IMR-90 (cell line): Measurements from ENCODE around the gene KYNU.

Experiments
- BHLHE40 ChIP-seq: fragments of 150-350 bp; IDR thresholded peaks from 2 replicates; pipeline ENCODE4 v1.6.1; 2016; ENCODE audit warnings: mild to moderate bottlenecking, low read depth, low read length
- CTCF ChIP-seq: conservative IDR thresholded peaks from 2 replicates; pipeline ENCODE4 v1.5.1; 2012; ENCODE audit warnings: mild to moderate bottlenecking, low read depth, low read length, improper control_type of control experiment
- NFE2L2 ChIP-seq: fragments of 150-350 bp; IDR thresholded peaks from 2 replicates; pipeline ENCODE4 v1.6.1; 2016; ENCODE audit warnings: low read depth, mild to moderate bottlenecking, low read length
- POLR2A ChIP-seq: IDR thresholded peaks from 2 replicates; pipeline ENCODE4 v1.6.1; 2012; ENCODE audit warnings: mild to moderate bottlenecking, low read depth, low read length
- RAD21 ChIP-seq: IDR thresholded peaks from 2 replicates; pipeline ENCODE4 v1.6.1; 2012; ENCODE audit warnings: low read length, improper control_type of control experiment
- USF2 ChIP-seq: fragments of 150-350 bp; IDR thresholded peaks from 2 replicates; pipeline ENCODE4 v1.6.1; 2017; ENCODE audit warnings: mild to moderate bottlenecking, antibody characterized with exemption, low read length, low read depth

- TF ChIP-seq CTCF (no peak), RAD21 (no peak), BHLHE40 (no peak), USF2 (no peak), POLR2A (no peak), NFE2L2 (no peak)
These were observed 113.8 kb downstream of the KYNU start for GRCh38 chr2:142991295-142991694.
